PC-3 (cell line): Measurements from ENCODE around the gene PTPN5. TPM values are rescaled to one million over a fixed set of nuclear protein-coding genes. Genes with fewer than 3 reads are reported as not detected.

Experiments
- ATAC-seq: fragments of 200-7000 bp; cut with Tn5 transposase; 2 replicates; pipeline ENCODE4 v1.9.1; 2020; ENCODE audit warnings: mild to moderate bottlenecking, moderate library complexity
- BruUV-seq: library from RNA; stranded (reverse); fragments of 400-500 nt; replicated peaks from 2 replicates; lab custom pipeline; 2021; lab: Mats Ljungman, UMichigan
- CTCF ChIA-PET: fragments of 300-600 bp; sonication (Branson Sonifier 250); formaldehyde crosslinking; loops from one replicate; lab custom pipeline; 2022; ENCODE audit warnings: antibody characterized with exemption; lab: Charles Lee
- POLR2A ChIA-PET: fragments of 300-600 bp; sonication (Branson Sonifier 250); formaldehyde crosslinking; loops from one replicate; lab custom pipeline; 2022; ENCODE audit warnings: antibody characterized with exemption; ENCODE audit not compliant: unreplicated experiment; lab: Charles Lee
- DNase-seq: peaks from one replicate; pipeline ENCODE4 v3.0.0-alpha.2; 2015
- H2AFZ ChIP-seq: fragments of 300-600 bp; sonication (generic); 2 replicates; pipeline ENCODE4 v1.6.0; 2016; ENCODE audit warnings: antibody characterized with exemption, low read length
- H3F3A ChIP-seq: fragments of 300-600 bp; sonication (generic); one replicate; pipeline ENCODE4 v1.6.0; 2017; ENCODE audit warnings: antibody characterized with exemption, low read length, control low read depth, mild to moderate bottlenecking; ENCODE audit not compliant: unreplicated experiment
- H3K27ac ChIP-seq: fragments of 300-600 bp; sonication (generic); 2 replicates; pipeline ENCODE4 v1.5.1; 2016; ENCODE audit warnings: mild to moderate bottlenecking, low read length
- H3K27me3 ChIP-seq: fragments of 300-600 bp; sonication (generic); 2 replicates; pipeline ENCODE4 v1.6.1; 2016; ENCODE audit warnings: low read length, mixed read lengths
- H3K36me3 ChIP-seq: fragments of 300-600 bp; sonication (generic); 2 replicates; pipeline ENCODE4 v1.6.1; 2016; ENCODE audit warnings: low read depth, mixed run types, low read length, mixed read lengths
- H3K4me1 ChIP-seq: fragments of 300-600 bp; sonication (generic); 2 replicates; pipeline ENCODE4 v1.5.1; 2016; ENCODE audit warnings: low read length; ENCODE audit not compliant: insufficient read depth
- H3K4me2 ChIP-seq: fragments of 300-600 bp; sonication (generic); 2 replicates; pipeline ENCODE4 v1.6.0; 2016; ENCODE audit warnings: low read length
- H3K4me3 ChIP-seq: fragments of 300-600 bp; sonication (generic); 2 replicates; pipeline ENCODE4 v1.5.1; 2016; ENCODE audit warnings: mild to moderate bottlenecking, low read length, mixed read lengths
- H3K79me2 ChIP-seq: fragments of 300-600 bp; sonication (generic); 2 replicates; pipeline ENCODE4 v1.6.1; 2017; ENCODE audit warnings: low read length, mixed read lengths
- H3K9ac ChIP-seq: fragments of 300-600 bp; sonication (generic); 2 replicates; pipeline ENCODE4 v1.6.0; 2016; ENCODE audit warnings: mild to moderate bottlenecking, low read length
- H3K9me2 ChIP-seq: fragments of 300-600 bp; sonication (generic); replicated peaks from 2 replicates; pipeline ENCODE4 v1.6.1; 2016; ENCODE audit warnings: mixed run types, low read length, mixed read lengths
- H3K9me3 ChIP-seq: fragments of 300-600 bp; sonication (generic); 2 replicates; pipeline ENCODE4 v1.6.1; 2016; ENCODE audit warnings: low read length, mixed read lengths
- H4K20me1 ChIP-seq: fragments of 300-600 bp; sonication (generic); 2 replicates; pipeline ENCODE4 v1.6.1; 2016; ENCODE audit warnings: low read length, mixed read lengths
- CTCF ChIP-seq: fragments of 300-600 bp; sonication (generic); conservative IDR thresholded peaks from 2 replicates; pipeline ENCODE4 v1.5.1; 2017; ENCODE audit warnings: antibody characterized with exemption, low read depth, mild to moderate bottlenecking, low read length
- EZH2 ChIP-seq: fragments of 300-600 bp; sonication (generic); IDR thresholded peaks from one replicate; pipeline ENCODE4 v1.6.1; 2017; ENCODE audit warnings: antibody characterized with exemption, mild to moderate bottlenecking, low read length; ENCODE audit not compliant: unreplicated experiment
- EZH2phosphoT487 ChIP-seq: fragments of 300-600 bp; sonication (generic); IDR thresholded peaks from 2 replicates; pipeline ENCODE4 v1.6.1; 2018; ENCODE audit warnings: mild to moderate bottlenecking, antibody characterized with exemption, low read length, borderline replicate concordance
- intact Hi-C: fragments of 100-400 bp; cut with micrococcal nuclease; formaldehyde crosslinking; loops from 2 replicates; pipeline ENCODE4 v1.9.0; 2023
- total RNA-seq: library from RNA; depleted of rRNA; stranded (reverse); fragments of >200 nt; gene quantifications from 2 replicates; pipeline ENCODE4 v1.2.3, GENCODE V29; 2014

The PTPN5 gene
- total RNA-seq, 1 experiment from 2014 or later, result 0.95 TPM

- Histone ChIP-seq H3K4me1 (no peaks in the 10 kb centered on the region), H3K36me3 (no peaks in the 10 kb centered on the region), H3K9me3 (no peaks in the 10 kb centered on the region), H3K27ac (no peak overlapping the region), H3F3A (no peaks in the 10 kb centered on the region), H4K20me1 (no peaks in the 10 kb centered on the region), H3K4me2 (no peak overlapping the region), H2AFZ (no peak overlapping the region), H3K27me3 (no peaks in the 10 kb centered on the region), H3K4me3 (no peak overlapping the region), H3K79me2 (no peaks in the 10 kb centered on the region), H3K9me2 (no peaks in the 10 kb centered on the region), H3K9ac (no peak overlapping the region)
- ChIA-PET POLR2A (no interaction called here), CTCF (no interaction called here)
- no peak for ATAC-seq
- BruUV-seq, result no TSS peak
- TF ChIP-seq EZH2phosphoT487 (no peak), CTCF (no peak)
- DNase-seq, result no peak
- intact Hi-C loops, result no loop called here
Observed at GRCh38 chr11:18714443-18714780, 77.2 kb downstream of the PTPN5 start.

- DNase-seq (no peak), ATAC-seq (no peak)
- Histone ChIP-seq H2AFZ (no peak overlapping the region), H3K79me2 (no peaks in the 10 kb centered on the region), H3K9me2 (no peaks in the 10 kb centered on the region), H3K9ac (no peak overlapping the region), H3K27ac (no peak overlapping the region), H4K20me1 (no peaks in the 10 kb centered on the region), H3K27me3 (no peaks in the 10 kb centered on the region), H3K4me1 (no peaks in the 10 kb centered on the region), H3K36me3 (no peaks in the 10 kb centered on the region), H3K4me3 (no peak overlapping the region), H3F3A (no peaks in the 10 kb centered on the region), H3K4me2 (no peak overlapping the region), H3K9me3 (no peaks in the 10 kb centered on the region)
- no TSS peak for BruUV-seq
- TF ChIP-seq EZH2 (no peak), EZH2phosphoT487 (no peak)
- intact Hi-C loops, result no loop called here
- CTCF ChIA-PET, result no interaction called here
- POLR2A ChIA-PET, result no interaction called here
Observed at GRCh38 chr11:18713646-18714442, 77.8 kb downstream of the PTPN5 start.

- Histone ChIP-seq H3K9ac (no peak overlapping the region), H3K9me2 (no peaks in the 10 kb centered on the region), H2AFZ (no peak overlapping the region), H3F3A (no peaks in the 10 kb centered on the region), H3K4me2 (no peak overlapping the region), H3K79me2 (no peaks in the 10 kb centered on the region), H4K20me1 (no peaks in the 10 kb centered on the region), H3K4me3 (no peak overlapping the region), H3K27ac (no peak overlapping the region), H3K9me3 (no peaks in the 10 kb centered on the region), H3K4me1 (no peaks in the 10 kb centered on the region), H3K36me3 (no peaks in the 10 kb centered on the region), H3K27me3 (no peaks in the 10 kb centered on the region)
- no peak for TF ChIP-seq CTCF
- no peak for TF ChIP-seq EZH2
- TF ChIP-seq EZH2phosphoT487, result no peak
- ChIA-PET CTCF (no interaction called here), POLR2A (no interaction called here)
- no peak for DNase-seq
- BruUV-seq, result no TSS peak
- no peak for ATAC-seq
- intact Hi-C loops, result no loop called here
Observed at GRCh38 chr11:18710545-18710944, 81.1 kb downstream of the PTPN5 start.
